ENCODE results near the gene COMT.

Gene COMT

GRCh38 chr22:19968450-19968891 is 26.9 kb downstream of the COMT start:
- no peak for DNase-seq (ENCODE audit: low read depth)
- H3K4me3 ChIP-seq (ENCODE audit: control insufficient read depth, low read depth, low read length), result no peak overlapping the region
- TF ChIP-seq CTCF (conservative IDR thresholded peaks at IDR 0.05; ENCODE audit: control insufficient read depth, insufficient read depth, low read depth, low read length), result no peak

GRCh38 chr22:19969141-19969928 is 27.8 kb downstream of the COMT start:
- no peak overlapping the region for H3K4me3 ChIP-seq (ENCODE audit: control insufficient read depth, low read depth, low read length)
- no peak for DNase-seq (ENCODE audit: low read depth)
- TF ChIP-seq CTCF (conservative IDR thresholded peaks at IDR 0.05; ENCODE audit: control insufficient read depth, insufficient read depth, low read depth, low read length), result no peak

GRCh38 chr22:19970031-19970478 is 28.5 kb downstream of the COMT start:
- no peak for TF ChIP-seq CTCF (conservative IDR thresholded peaks at IDR 0.05; ENCODE audit: control insufficient read depth, insufficient read depth, low read depth, low read length)
- no peak for DNase-seq (ENCODE audit: low read depth)
- H3K4me3 ChIP-seq (ENCODE audit: control insufficient read depth, low read depth, low read length), result no peak overlapping the region

- TF ChIP-seq CTCF (conservative IDR thresholded peaks at IDR 0.05; ENCODE audit: control insufficient read depth, insufficient read depth, low read depth, low read length), result peak; percentile 72
- DNase-seq (ENCODE audit: low read depth), result peak; percentile 55
- no peak overlapping the region for H3K4me3 ChIP-seq (ENCODE audit: control insufficient read depth, low read depth, low read length)
Observed at GRCh38 chr22:19970479-19971275, 29.1 kb downstream of the COMT start.

GRCh38 chr22:19971276-19972124 is 29.9 kb downstream of the COMT start:
- no peak for DNase-seq (ENCODE audit: low read depth)

More at GRCh38 chr22:19971276-19972124, 29.9 kb downstream of the COMT start:
- no peak for TF ChIP-seq CTCF (conservative IDR thresholded peaks at IDR 0.05; ENCODE audit: control insufficient read depth, insufficient read depth, low read depth, low read length)
- no peak overlapping the region for H3K4me3 ChIP-seq (ENCODE audit: control insufficient read depth, low read depth, low read length)

All from fibroblast of mammary gland (primary cell).